H1 (cell line): ENCODE measurements around the gene ZNF423.

ENCODE experiments used
- ASH2L ChIP-seq: fragments of 200-600, 300-600 bp; sonication (generic); IDR thresholded peaks from one replicate; pipeline ENCODE4 v1.7.1; 2017; ENCODE audit warnings: low read length
- BRCA1 ChIP-seq: IDR thresholded peaks from 2 replicates; pipeline ENCODE4 v1.6.1; 2012; ENCODE audit warnings: low read depth, low read length, improper control_type of control experiment
- CEBPB ChIP-seq: IDR thresholded peaks from 2 replicates; pipeline ENCODE4 v1.6.1; 2012; ENCODE audit warnings: low read depth, low read length
- GTF2F1 ChIP-seq: IDR thresholded peaks from 2 replicates; pipeline ENCODE4 v1.6.1; 2012; ENCODE audit warnings: low read depth, low read length, improper control_type of control experiment, borderline replicate concordance
- POLR2A ChIP-seq, 2 experiments: IDR thresholded peaks; 1 replicate in 1 of 2; 2 replicates in 1 of 2; pipeline ENCODE4 v1.6.1; 2011; ENCODE audit warnings: low read depth in 2 of 2, low read length in 2 of 2, mild to moderate bottlenecking in 2 of 2; ENCODE audit errors: control extremely low read depth in 1 of 2
- TF ChIP-seq, protein P1 (sequence below), 3 experiments: IDR thresholded peaks; 1 replicate in 2 of 3; 2 replicates in 1 of 3; pipeline versions ENCODE4 v1.5.1 to v1.6.1; 2011; ENCODE audit warnings: low read length in 3 of 3, mild to moderate bottlenecking in 3 of 3, inconsistent platforms in 2 of 3, low read depth in 1 of 3, moderate library complexity in 1 of 3; ENCODE audit not compliant: insufficient read depth in 1 of 3; ENCODE audit errors: control extremely low read depth in 1 of 3

DNA sequence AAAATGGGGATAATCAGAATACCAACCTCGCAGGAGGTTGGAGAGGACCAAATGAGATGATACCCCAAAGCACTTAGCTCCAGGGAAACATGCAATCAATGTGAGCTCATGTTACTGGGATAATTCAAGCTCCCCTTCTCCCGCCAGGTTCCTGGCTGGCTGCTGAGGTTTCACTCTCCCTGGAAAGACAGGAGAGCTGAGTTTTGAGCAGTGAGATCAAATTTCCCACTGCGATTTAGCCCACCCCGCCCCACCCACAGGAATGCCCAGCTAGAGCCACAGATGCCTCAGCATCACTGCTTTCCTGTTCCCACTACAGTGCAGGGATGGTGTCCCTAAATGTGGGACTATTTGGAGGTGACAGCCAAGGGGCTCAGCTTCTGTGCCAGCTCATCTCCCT, 56.7 kb downstream of the ZNF423 start:
- TF ChIP-seq, protein P1, sequence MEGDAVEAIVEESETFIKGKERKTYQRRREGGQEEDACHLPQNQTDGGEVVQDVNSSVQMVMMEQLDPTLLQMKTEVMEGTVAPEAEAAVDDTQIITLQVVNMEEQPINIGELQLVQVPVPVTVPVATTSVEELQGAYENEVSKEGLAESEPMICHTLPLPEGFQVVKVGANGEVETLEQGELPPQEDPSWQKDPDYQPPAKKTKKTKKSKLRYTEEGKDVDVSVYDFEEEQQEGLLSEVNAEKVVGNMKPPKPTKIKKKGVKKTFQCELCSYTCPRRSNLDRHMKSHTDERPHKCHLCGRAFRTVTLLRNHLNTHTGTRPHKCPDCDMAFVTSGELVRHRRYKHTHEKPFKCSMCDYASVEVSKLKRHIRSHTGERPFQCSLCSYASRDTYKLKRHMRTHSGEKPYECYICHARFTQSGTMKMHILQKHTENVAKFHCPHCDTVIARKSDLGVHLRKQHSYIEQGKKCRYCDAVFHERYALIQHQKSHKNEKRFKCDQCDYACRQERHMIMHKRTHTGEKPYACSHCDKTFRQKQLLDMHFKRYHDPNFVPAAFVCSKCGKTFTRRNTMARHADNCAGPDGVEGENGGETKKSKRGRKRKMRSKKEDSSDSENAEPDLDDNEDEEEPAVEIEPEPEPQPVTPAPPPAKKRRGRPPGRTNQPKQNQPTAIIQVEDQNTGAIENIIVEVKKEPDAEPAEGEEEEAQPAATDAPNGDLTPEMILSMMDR (IDR thresholded peaks at IDR 0.05; ENCODE audit: control extremely low read depth in 1 of 3, insufficient read depth in 1 of 3, low read depth in 1 of 3, low read length in 3 of 3) = no peak
- TF ChIP-seq BRCA1 = no peak
- no peak for TF ChIP-seq POLR2A (IDR thresholded peaks at IDR 0.05; ENCODE audit: control extremely low read depth in 1 of 2, low read depth in 2 of 2, low read length in 2 of 2)
- no peak for TF ChIP-seq CEBPB
- no peak for TF ChIP-seq GTF2F1
- TF ChIP-seq ASH2L = no peak
